Type B pancreatic cell (in vitro differentiated cells): ENCODE measurements around the gene MTFR1L. TPM values are rescaled to one million over a fixed set of nuclear protein-coding genes. Genes with fewer than 3 reads are reported as not detected.
A peak's percentile ranks its signal among the peaks of the same experiment; 100 is the strongest.

ENCODE experiments used
- DNase-seq: peaks from one replicate; pipeline ENCODE4 v3.0.0; 2021; ENCODE audit warnings: mixed read lengths; ENCODE audit not compliant: unreplicated experiment; ENCODE audit errors: extremely low spot score
- H3K27ac Mint-ChIP-seq: 2 replicates; pipeline ENCODE4 v1.8.0; 2021; ENCODE audit warnings: mild to moderate bottlenecking, mixed read lengths
- H3K27me3 Mint-ChIP-seq: 2 replicates; pipeline ENCODE4 v1.8.0; 2021; ENCODE audit warnings: mixed read lengths
- H3K36me3 Mint-ChIP-seq: 2 replicates; pipeline ENCODE4 v1.8.0; 2021; ENCODE audit warnings: mixed read lengths
- H3K4me1 Mint-ChIP-seq: one replicate; pipeline ENCODE4 v1.8.0; 2021; ENCODE audit warnings: mixed read lengths; ENCODE audit not compliant: unreplicated experiment
- H3K4me3 Mint-ChIP-seq: 2 replicates; pipeline ENCODE4 v1.8.0; 2021; ENCODE audit warnings: mild to moderate bottlenecking, mixed read lengths
- H3K9me3 Mint-ChIP-seq: 2 replicates; pipeline ENCODE4 v1.8.0; 2021; ENCODE audit warnings: mixed read lengths
- CTCF ChIP-seq: fragments of 200-600 bp; sonication (generic); conservative IDR thresholded peaks from 2 replicates; pipeline ENCODE4 v1.5.0; 2021; ENCODE audit warnings: antibody characterized with exemption, mild to moderate bottlenecking
- total RNA-seq: library from RNA; stranded (reverse); gene quantifications from 2 replicates; pipeline ENCODE4 v1.2.1, GENCODE V29; 2021; ENCODE audit warnings: low replicate concordance

The MTFR1L gene
- total RNA-seq, 1 donor from 2014 or later: 73.5 TPM

- no peak for TF ChIP-seq CTCF
- Mint-ChIP-seq H3K4me1 (peaks cover 46% of the 10 kb centered on the region), H3K4me3 (peak overlapping the region; percentile 47), H3K27me3 (no peaks in the 10 kb centered on the region), H3K27ac (peak overlapping the region; percentile 9), H3K9me3 (no peaks in the 10 kb centered on the region), H3K36me3 (no peaks in the 10 kb centered on the region)
- DNase-seq: no peak
Observed at GRCh38 chr1:25780318-25781129, 39.2 kb upstream of the MTFR1L start.

GRCh38 chr1:25781130-25781433, 38.7 kb upstream of the MTFR1L start:
- Mint-ChIP-seq H3K36me3 (no peaks in the 10 kb centered on the region), H3K4me1 (peaks cover 48% of the 10 kb centered on the region), H3K27me3 (no peaks in the 10 kb centered on the region), H3K4me3 (no peak overlapping the region), H3K27ac (no peak overlapping the region), H3K9me3 (no peaks in the 10 kb centered on the region)
- DNase-seq: no peak
- TF ChIP-seq CTCF: no peak

- TF ChIP-seq CTCF: no peak
- peaks cover 59% of the 10 kb centered on the region for H3K4me1 Mint-ChIP-seq
- H3K27ac Mint-ChIP-seq: no peak overlapping the region
Observed at GRCh38 chr1:25782608-25783201, 37.0 kb upstream of the MTFR1L start.

GRCh38 chr1:25784575-25785051, 35.1 kb upstream of the MTFR1L start:
- no peak overlapping the region for H3K27ac Mint-ChIP-seq
- no peaks in the 10 kb centered on the region for H3K36me3 Mint-ChIP-seq
- H3K4me1 Mint-ChIP-seq: peaks cover 65% of the 10 kb centered on the region
- no peak for DNase-seq
- no peaks in the 10 kb centered on the region for H3K9me3 Mint-ChIP-seq
- no peaks in the 10 kb centered on the region for H3K27me3 Mint-ChIP-seq
- H3K4me3 Mint-ChIP-seq: peak overlapping the region; percentile 20
- TF ChIP-seq CTCF: no peak

More at GRCh38 chr1:25782608-25783201, 37.0 kb upstream of the MTFR1L start:
- H3K4me3 Mint-ChIP-seq: no peak overlapping the region
- no peaks in the 10 kb centered on the region for H3K27me3 Mint-ChIP-seq
- H3K9me3 Mint-ChIP-seq: no peaks in the 10 kb centered on the region
- H3K36me3 Mint-ChIP-seq: no peaks in the 10 kb centered on the region
- DNase-seq: no peak

GRCh38 chr1:25785333-25786067, 34.3 kb upstream of the MTFR1L start:
- Mint-ChIP-seq H3K27me3 (no peaks in the 10 kb centered on the region), H3K36me3 (no peaks in the 10 kb centered on the region), H3K9me3 (no peaks in the 10 kb centered on the region), H3K4me3 (no peak overlapping the region), H3K4me1 (peaks cover 62% of the 10 kb centered on the region), H3K27ac (no peak overlapping the region)
- DNase-seq: no peak
- no peak for TF ChIP-seq CTCF
